Measurements from ENCODE around the gene DNAH10. TPM values are rescaled to one million over a fixed set of nuclear protein-coding genes. Genes with fewer than 3 reads are reported as not detected.

The DNAH10 gene
- total RNA-seq, 1 donor from 2014 or later = 0.04 TPM

GRCh38 chr12:123726962-123727361 lies 35.1 kb upstream of the DNAH10 start:
- Histone ChIP-seq H3K27me3 (ENCODE audit: control insufficient read depth, insufficient read depth, low read length) (no peaks in the 10 kb centered on the region), H3K36me3 (ENCODE audit: control insufficient read depth, insufficient read depth, low read length) (no peaks in the 10 kb centered on the region), H3K4me3 (ENCODE audit: low read depth, low read length) (no peak overlapping the region)
- no peak for DNase-seq (ENCODE audit: low read depth)
- TF ChIP-seq CTCF (IDR thresholded peaks at IDR 0.05; ENCODE audit: insufficient read depth, low read length, poor library complexity, severe bottlenecking) = no peak

DNA sequence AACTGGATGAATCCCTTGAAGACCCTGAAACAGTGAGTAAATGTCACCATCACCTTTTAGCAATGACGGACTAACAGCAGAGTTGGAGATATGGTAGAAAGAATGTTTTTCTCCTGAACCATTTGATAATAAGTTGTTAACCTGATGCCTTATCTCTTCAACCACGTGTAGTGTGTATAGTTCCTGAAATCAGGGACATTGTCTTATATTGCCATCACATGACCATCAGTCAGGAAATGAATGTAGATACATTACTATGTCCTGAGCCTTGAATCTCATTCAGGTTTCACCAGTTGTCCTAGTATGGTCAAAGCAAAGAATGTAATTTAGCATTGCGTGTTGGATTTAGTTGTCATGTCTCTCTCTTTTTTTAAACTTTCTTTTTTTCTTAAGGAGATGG lies 34.2 kb upstream of the DNAH10 start:
- Histone ChIP-seq H3K4me3 (ENCODE audit: low read depth, low read length) (no peak overlapping the region), H3K36me3 (ENCODE audit: control insufficient read depth, insufficient read depth, low read length) (no peaks in the 10 kb centered on the region), H3K27me3 (ENCODE audit: control insufficient read depth, insufficient read depth, low read length) (no peaks in the 10 kb centered on the region)
- no peak for DNase-seq (ENCODE audit: low read depth)
- no peak for TF ChIP-seq CTCF (IDR thresholded peaks at IDR 0.05; ENCODE audit: insufficient read depth, low read length, poor library complexity, severe bottlenecking)

- H3K36me3 ChIP-seq (ENCODE audit: control insufficient read depth, insufficient read depth, low read length) = no peaks in the 10 kb centered on the region
- TF ChIP-seq CTCF (IDR thresholded peaks at IDR 0.05; ENCODE audit: insufficient read depth, low read length, poor library complexity, severe bottlenecking) = no peak
These were observed 30.5 kb upstream of the DNAH10 start for GRCh38 chr12:123731596-123731995.

DNA sequence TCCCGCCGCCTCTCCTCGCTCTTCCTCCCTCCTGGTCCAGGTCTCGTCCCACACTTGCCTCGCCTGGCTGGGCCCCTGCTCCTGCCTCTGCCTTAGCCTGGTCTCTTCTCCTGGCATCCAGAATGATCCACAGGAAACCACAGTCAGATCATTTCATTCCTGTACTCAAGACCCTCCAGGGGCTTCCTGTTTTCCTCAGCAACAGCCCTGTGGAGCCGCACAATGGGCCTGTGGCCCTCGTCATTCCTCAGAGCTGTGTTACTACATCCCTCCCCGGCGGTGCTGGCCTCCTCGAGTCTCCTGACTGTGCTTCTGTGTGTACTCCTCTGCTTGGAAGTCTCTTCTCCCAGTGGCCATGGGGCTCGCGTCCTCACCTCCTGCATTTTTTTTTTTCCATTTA lies 29.9 kb upstream of the DNAH10 start:
- no peak for DNase-seq (ENCODE audit: low read depth)
- no peak for TF ChIP-seq CTCF (IDR thresholded peaks at IDR 0.05; ENCODE audit: insufficient read depth, low read length, poor library complexity, severe bottlenecking)
- no peak overlapping the region for H3K4me3 ChIP-seq (ENCODE audit: low read depth, low read length)
- no peaks in the 10 kb centered on the region for H3K27me3 ChIP-seq (ENCODE audit: control insufficient read depth, insufficient read depth, low read length)
- H3K36me3 ChIP-seq (ENCODE audit: control insufficient read depth, insufficient read depth, low read length) = no peaks in the 10 kb centered on the region

More at GRCh38 chr12:123731596-123731995, 30.5 kb upstream of the DNAH10 start:
- Histone ChIP-seq H3K27me3 (ENCODE audit: control insufficient read depth, insufficient read depth, low read length) (no peaks in the 10 kb centered on the region), H3K4me3 (ENCODE audit: low read depth, low read length) (no peak overlapping the region)
- no peak for DNase-seq (ENCODE audit: low read depth)

DNA sequence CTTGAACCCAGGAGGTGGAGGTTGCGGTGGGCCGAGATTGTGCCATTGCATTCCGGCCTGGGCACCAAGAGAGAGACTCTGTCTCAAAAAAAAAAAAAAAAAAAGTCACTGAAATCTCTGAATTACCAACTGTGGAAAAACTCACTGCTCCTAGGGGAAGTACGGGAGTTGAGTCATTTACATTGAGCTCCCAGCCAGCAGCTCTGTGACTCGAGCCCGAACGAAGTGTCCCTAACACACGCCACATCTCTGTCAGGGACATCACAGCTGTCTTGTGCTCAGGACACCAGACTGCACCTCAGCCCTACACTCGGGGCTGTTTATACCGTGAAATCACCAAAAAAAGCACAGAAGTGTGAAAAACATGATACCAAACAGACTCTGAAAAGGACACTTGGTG lies 28.9 kb upstream of the DNAH10 start:
- Histone ChIP-seq H3K4me3 (ENCODE audit: low read depth, low read length) (no peak overlapping the region), H3K36me3 (ENCODE audit: control insufficient read depth, insufficient read depth, low read length) (no peaks in the 10 kb centered on the region), H3K27me3 (ENCODE audit: control insufficient read depth, insufficient read depth, low read length) (no peaks in the 10 kb centered on the region)
- TF ChIP-seq CTCF (IDR thresholded peaks at IDR 0.05; ENCODE audit: insufficient read depth, low read length, poor library complexity, severe bottlenecking) = no peak
- no peak for DNase-seq (ENCODE audit: low read depth)

- no peak for TF ChIP-seq CTCF (IDR thresholded peaks at IDR 0.05; ENCODE audit: insufficient read depth, low read length, poor library complexity, severe bottlenecking)
- H3K36me3 ChIP-seq (ENCODE audit: control insufficient read depth, insufficient read depth, low read length) = no peaks in the 10 kb centered on the region
- no peaks in the 10 kb centered on the region for H3K27me3 ChIP-seq (ENCODE audit: control insufficient read depth, insufficient read depth, low read length)
- H3K4me3 ChIP-seq (ENCODE audit: low read depth, low read length) = no peak overlapping the region
- DNase-seq (ENCODE audit: low read depth) = no peak
These were observed 27.8 kb upstream of the DNAH10 start for GRCh38 chr12:123734268-123734667.

Measured in kidney epithelial cell (primary cell).